G401 (cell line): ENCODE data around the gene SVIL. TPM values are rescaled to one million over a fixed set of nuclear protein-coding genes. Genes with fewer than 3 reads are reported as not detected.

Experiments used
- DNase-seq: peaks from one replicate; pipeline ENCODE4 v3.0.0-alpha.2; 2015; ENCODE audit warnings: low spot score
- in situ Hi-C: cut with HindIII; loops from 2 replicates; pipeline ENCODE4 v1.10.0; 2016; ENCODE audit warnings: low sequenced_read_pairs, mixed read lengths
- total RNA-seq: library from RNA; depleted of rRNA; stranded (reverse); fragments of >200 nt; shearing (Covaris generic); gene quantifications from 2 replicates; pipeline ENCODE4 v1.2.3, GENCODE V29; 2014

Gene SVIL
- total RNA-seq, 1 experiment from 2014 or later: 36.3 TPM

DNA sequence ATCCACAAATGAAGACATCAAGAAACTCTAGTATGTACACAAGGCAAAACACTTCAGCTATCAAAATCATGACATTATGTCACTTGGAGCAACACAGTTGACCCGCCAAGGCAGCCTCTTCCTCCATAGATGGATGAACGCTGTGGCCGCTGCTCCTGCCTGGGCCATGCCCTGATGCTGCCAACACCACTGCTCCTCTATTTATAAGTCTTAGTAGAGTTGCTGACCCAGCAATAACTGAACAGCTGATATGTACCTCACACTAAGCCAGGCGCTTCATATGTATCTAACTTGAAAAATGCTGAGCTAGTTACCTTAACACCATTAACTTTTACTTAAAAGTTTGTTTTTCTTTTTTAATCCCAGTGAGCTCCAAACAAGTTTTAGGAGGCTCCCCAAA, 214.0 kb downstream of the SVIL start:
- no peak for DNase-seq
- in situ Hi-C loops: no loop called here

GRCh38 chr10:29417324-29417723, 217.4 kb downstream of the SVIL start:
- in situ Hi-C loops: no loop called here

DNA sequence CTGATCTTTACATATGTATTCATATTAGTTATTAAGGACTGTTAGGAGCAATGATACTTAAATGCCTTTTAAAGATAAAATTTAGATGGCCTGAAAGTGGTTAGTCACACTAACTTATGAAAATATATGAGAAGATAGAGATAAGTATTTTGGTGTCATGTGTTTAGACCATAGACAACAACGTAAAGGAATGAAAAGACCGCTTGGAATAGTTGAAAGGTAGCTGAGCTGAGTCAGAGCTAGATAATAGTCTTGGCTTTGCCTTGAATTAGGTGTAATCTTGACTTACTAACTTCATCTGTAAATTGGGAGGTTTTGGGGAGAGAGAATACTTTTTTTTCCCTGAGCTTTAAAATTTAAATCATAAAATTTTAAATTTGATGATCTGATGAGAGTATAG, 218.9 kb downstream of the SVIL start:
- in situ Hi-C loops: no loop called here
- no peak for DNase-seq

More at GRCh38 chr10:29417324-29417723, 217.4 kb downstream of the SVIL start:
- no peak for DNase-seq

DNA sequence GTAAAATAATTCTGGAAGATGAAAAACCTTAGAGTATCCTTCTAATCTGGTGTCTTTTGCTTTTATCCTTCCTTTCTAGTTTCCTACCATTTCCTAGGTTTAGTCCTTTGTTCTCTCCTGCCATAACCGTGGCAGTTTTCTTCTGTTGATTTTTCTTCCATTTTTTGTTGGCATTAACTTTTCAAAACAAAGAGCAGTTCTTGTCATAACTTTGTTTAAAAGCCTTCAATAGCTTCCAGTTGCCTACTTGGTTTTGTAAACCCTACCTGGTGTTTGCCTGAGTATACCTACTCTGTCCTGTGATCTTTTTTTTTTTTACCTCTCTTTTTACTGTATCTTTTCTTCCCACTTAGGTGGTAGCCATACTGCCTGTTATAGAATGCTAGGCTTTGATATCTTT, 220.3 kb downstream of the SVIL start:
- in situ Hi-C loops: no loop called here
- DNase-seq: no peak

DNA sequence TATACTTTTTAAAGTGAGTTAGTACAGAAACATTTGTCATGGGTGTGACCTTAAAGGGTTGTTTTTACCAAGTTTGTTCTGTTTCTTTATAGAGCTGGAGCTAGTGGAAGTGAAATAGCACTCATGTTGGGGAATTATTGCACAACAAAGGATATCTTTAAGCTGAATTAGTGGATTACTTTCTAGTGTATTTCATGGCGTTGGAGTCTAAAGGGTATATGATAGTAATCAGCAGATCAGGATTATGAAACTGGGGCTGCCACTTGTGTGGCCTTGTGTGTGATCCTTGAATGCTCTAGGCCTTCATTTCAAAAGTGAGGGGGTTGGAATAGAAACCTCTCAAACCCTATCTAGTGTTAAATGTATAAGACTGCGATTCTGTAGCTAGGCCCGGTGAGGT, 222.3 kb downstream of the SVIL start:
- in situ Hi-C loops: no loop called here
- DNase-seq: no peak

DNA sequence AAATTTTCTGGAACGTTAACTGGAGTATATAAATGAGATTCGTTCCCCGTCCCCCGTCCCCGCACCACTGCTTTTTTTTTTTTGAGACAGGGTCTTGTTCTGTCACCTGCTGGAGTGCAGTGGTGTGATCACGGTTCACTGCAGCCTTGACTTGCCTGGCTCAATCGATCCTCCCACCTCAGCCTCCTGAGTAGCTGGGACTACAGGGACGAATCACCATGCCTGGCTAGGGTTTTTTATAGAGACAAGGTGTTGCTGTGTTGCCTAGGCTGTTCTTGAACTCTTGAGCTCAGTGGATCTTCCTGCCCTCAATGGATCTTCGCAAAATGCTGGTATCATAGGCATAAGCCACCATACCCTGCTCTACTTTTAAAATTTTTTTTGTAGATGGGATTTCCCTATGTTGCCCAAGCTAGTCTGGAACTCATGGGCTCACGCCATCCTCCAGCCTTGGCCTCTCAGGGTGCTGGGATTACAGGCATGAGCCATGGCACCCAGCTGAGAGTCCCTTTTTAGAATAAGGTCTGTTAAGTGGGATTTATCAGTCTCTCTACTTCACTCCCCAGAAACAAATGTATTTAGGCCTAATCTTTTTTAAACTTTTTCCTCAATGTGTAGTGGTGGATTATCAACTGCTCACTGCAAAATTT, 223.0 kb downstream of the SVIL start:
- in situ Hi-C loops: no loop called here
- no peak for DNase-seq

GRCh38 chr10:29409241-29410054, 225.3 kb downstream of the SVIL start:
- in situ Hi-C loops: no loop called here
- peak; percentile 84 for DNase-seq

GRCh38 chr10:29408847-29409240, 225.9 kb downstream of the SVIL start:
- in situ Hi-C loops: no loop called here
- no peak for DNase-seq
